Measurements from ENCODE around the gene DTNB. TPM values are rescaled to one million over a fixed set of nuclear protein-coding genes. Genes with fewer than 3 reads are reported as not detected.

DTNB gene
- total and polyA plus RNA-seq, 9 donors: 8.0 to 24.9 (median 17.5) TPM

- H3K4me1 ChIP-seq (ENCODE audit: insufficient read depth): no peaks in the 10 kb centered on the region
- intact Hi-C loops (cut with DNase I): no loop called here
- TF ChIP-seq EP300 (IDR thresholded peaks at IDR 0.05) (no peak), CTCF (IDR thresholded peaks at IDR 0.05) (no peak), POLR2A (IDR thresholded peaks at IDR 0.05) (no peak)
- 88 to 91% (median 90%) methylated on average over 4 of the region's 4 CpGs for WGBS, 3 donors
- H3K27ac ChIP-seq: no peak overlapping the region
- DNase-seq: no peak
- H3K36me3 ChIP-seq: no peaks in the 10 kb centered on the region
- H3K27me3 ChIP-seq: no peaks in the 10 kb centered on the region
- no peaks in the 10 kb centered on the region for H3K9me3 ChIP-seq
- no peak overlapping the region for H3K4me3 ChIP-seq
Observed at GRCh38 chr2:25446122-25446521, 227.3 kb downstream of the DTNB start.

GRCh38 chr2:25445464-25445863 lies 227.9 kb downstream of the DTNB start:
- Histone ChIP-seq H3K4me3 (no peak overlapping the region), H3K4me1 (ENCODE audit: insufficient read depth) (no peaks in the 10 kb centered on the region), H3K9me3 (no peaks in the 10 kb centered on the region), H3K27ac (no peak overlapping the region), H3K27me3 (no peaks in the 10 kb centered on the region), H3K36me3 (no peaks in the 10 kb centered on the region)
- no peak for TF ChIP-seq CTCF (IDR thresholded peaks at IDR 0.05)
- TF ChIP-seq POLR2A (IDR thresholded peaks at IDR 0.05): no peak
- TF ChIP-seq EP300 (IDR thresholded peaks at IDR 0.05): no peak
- WGBS, 3 donors: 83 to 88% (median 85%) methylated on average over 8 of the region's 8 CpGs
- intact Hi-C loops (cut with DNase I): no loop called here
- DNase-seq: no peak

- no peak overlapping the region for H3K27ac ChIP-seq
- no peaks in the 10 kb centered on the region for H3K36me3 ChIP-seq
- intact Hi-C loops (cut with DNase I): no loop called here
- TF ChIP-seq CTCF (IDR thresholded peaks at IDR 0.05): no peak
- no peak for TF ChIP-seq EP300 (IDR thresholded peaks at IDR 0.05)
- no peak for TF ChIP-seq POLR2A (IDR thresholded peaks at IDR 0.05)
- WGBS, 3 donors: 62 to 79% (median 72%) methylated on average over 8 of the region's 8 CpGs
- no peak overlapping the region for H3K4me3 ChIP-seq
- no peaks in the 10 kb centered on the region for H3K9me3 ChIP-seq
- no peaks in the 10 kb centered on the region for H3K4me1 ChIP-seq (ENCODE audit: insufficient read depth)
- DNase-seq: no peak
- no peaks in the 10 kb centered on the region for H3K27me3 ChIP-seq
Observed at GRCh38 chr2:25444608-25445270, 228.6 kb downstream of the DTNB start.

GRCh38 chr2:25443766-25444165 lies 229.6 kb downstream of the DTNB start:
- no peak for TF ChIP-seq EP300 (IDR thresholded peaks at IDR 0.05)
- no peak for TF ChIP-seq POLR2A (IDR thresholded peaks at IDR 0.05)
- TF ChIP-seq CTCF (IDR thresholded peaks at IDR 0.05): no peak
- Histone ChIP-seq H3K4me1 (ENCODE audit: insufficient read depth) (no peaks in the 10 kb centered on the region), H3K27ac (no peak overlapping the region), H3K36me3 (no peaks in the 10 kb centered on the region), H3K9me3 (no peaks in the 10 kb centered on the region), H3K4me3 (no peak overlapping the region), H3K27me3 (no peaks in the 10 kb centered on the region)
- DNase-seq: no peak
- intact Hi-C loops (cut with DNase I): no loop called here
- 93 to 95% (median 94%) methylated on average over 3 of the region's 3 CpGs for WGBS, 3 donors

Data from ovary (tissue), 9 donors.